HCT116 (cell line): ENCODE measurements around the gene TBX2. TPM values are rescaled to one million over a fixed set of nuclear protein-coding genes. Genes with fewer than 3 reads are reported as not detected.

ENCODE experiments used
- ATAC-seq: fragments of 200-7000 bp; cut with Tn5 transposase; 2 replicates; pipeline ENCODE4 v1.9.1; 2020; ENCODE audit warnings: mild to moderate bottlenecking, moderate library complexity
- BruUV-seq: library from RNA; stranded (reverse); fragments of 400-500 nt; replicated peaks from 2 replicates; lab custom pipeline; 2021; lab: Mats Ljungman, UMichigan
- CTCF ChIA-PET: fragments of 300-600 bp; sonication (Branson Sonifier 250); formaldehyde crosslinking; loops from one replicate; lab custom pipeline; 2021; ENCODE audit warnings: antibody characterized with exemption; lab: Charles Lee
- POLR2A ChIA-PET: fragments of 300-600, 350-600 bp; sonication (Branson Sonifier 250); formaldehyde crosslinking; loops from one replicate; lab custom pipeline; 2021; ENCODE audit warnings: antibody characterized with exemption; lab: Charles Lee
- RAD21 ChIA-PET, 2 experiments: fragments of 300-600 bp; sonication (Branson Sonifier 250); formaldehyde crosslinking; loops; one replicate each; lab custom pipeline; 2023; ENCODE audit warnings: low total read pairs in 2 of 2; ENCODE audit not compliant: uncharacterized antibody in 2 of 2, unreplicated experiment in 2 of 2, low non-redundant PET in 1 of 2; lab: Charles Lee
- DNase-seq: peaks from one replicate; pipeline ENCODE4 v3.0.0-alpha.2; 2010; ENCODE audit warnings: low read depth, low spot score
- H2AFZ ChIP-seq: fragments of 200-600 bp; shearing (Covaris generic), sonication (generic); 2 replicates; pipeline ENCODE4 v1.6.1; 2017; ENCODE audit warnings: low read depth, mixed run types, mixed read lengths, antibody characterized with exemption, low read length; ENCODE audit not compliant: poor library complexity, severe bottlenecking
- H3K27ac ChIP-seq: 2 replicates; pipeline ENCODE4 v1.5.1; 2012; ENCODE audit warnings: low read depth, low read length
- H3K27me3 ChIP-seq: fragments of 200-600 bp; sonication (generic); 2 replicates; pipeline ENCODE4 v1.6.1; 2016; ENCODE audit warnings: mixed run types, low read length, mixed read lengths; ENCODE audit not compliant: insufficient read depth
- H3K36me3 ChIP-seq, 2 experiments: fragments of 200-500 bp in 1 of 2; fragments of 200-600 bp in 1 of 2; sonication (Bioruptor generic) in 1 of 2; sonication (generic) in 1 of 2; 2 replicates each; pipeline versions ENCODE4 v1.5.1 to v1.6.1; 2014 to 2016; ENCODE audit warnings: low read length in 2 of 2, inconsistent platforms in 1 of 2, mixed read lengths in 1 of 2, mixed run types in 1 of 2; ENCODE audit not compliant: insufficient read depth in 2 of 2, control insufficient read depth in 1 of 2
- H3K4me1 ChIP-seq, 2 experiments: fragments of 200-600 bp in 1 of 2; sonication (generic) in 1 of 2; 2 replicates each; pipeline versions ENCODE4 v1.5.1 to v1.6.1; 2012 to 2017; ENCODE audit warnings: low read length in 2 of 2, inconsistent platforms in 1 of 2, mild to moderate bottlenecking in 1 of 2, mixed read lengths in 1 of 2, mixed run types in 1 of 2, moderate library complexity in 1 of 2; ENCODE audit not compliant: insufficient read depth in 2 of 2, control insufficient read depth in 1 of 2
- H3K4me2 ChIP-seq: fragments of 200-600 bp; sonication (generic); 2 replicates; pipeline ENCODE4 v1.6.1; 2017; ENCODE audit warnings: mixed run types, low read length, mixed read lengths
- H3K4me3 ChIP-seq, 2 experiments: fragments of 200-600 bp in 1 of 2; sonication (generic) in 1 of 2; replicated peaks in 1 of 2; 2 replicates each; pipeline ENCODE4 v1.5.1; 2011 to 2016; ENCODE audit warnings: low read length in 2 of 2, control low read depth in 1 of 2, low read depth in 1 of 2, mild to moderate bottlenecking in 1 of 2, mixed read lengths in 1 of 2, mixed run types in 1 of 2
- H3K79me2 ChIP-seq: fragments of 200-600 bp; sonication (generic); 2 replicates; pipeline ENCODE4 v1.6.1; 2017; ENCODE audit warnings: mild to moderate bottlenecking, mixed run types, low read length, moderate library complexity, mixed read lengths; ENCODE audit not compliant: insufficient read depth
- H3K9ac ChIP-seq: fragments of 200-600 bp; sonication (generic); 2 replicates; pipeline ENCODE4 v1.6.1; 2016; ENCODE audit warnings: low read length, mixed read lengths
- H3K9me2 ChIP-seq: fragments of 200-600 bp; sonication (generic), shearing (Covaris generic); 2 replicates; pipeline ENCODE4 v1.6.1; 2017; ENCODE audit warnings: mixed run types, mild to moderate bottlenecking, moderate library complexity; ENCODE audit not compliant: insufficient read depth
- H3K9me3 ChIP-seq, 2 experiments: fragments of 200-500 bp in 1 of 2; fragments of 200-600 bp in 1 of 2; sonication (Bioruptor generic) in 1 of 2; sonication (generic) in 1 of 2; 2 replicates each; pipeline ENCODE4 v1.6.1; 2014 to 2017; ENCODE audit warnings: low read length in 2 of 2, mixed read lengths in 2 of 2, inconsistent platforms in 1 of 2, low read depth in 1 of 2, mild to moderate bottlenecking in 1 of 2, mixed run types in 1 of 2, moderate library complexity in 1 of 2; ENCODE audit not compliant: control insufficient read depth in 1 of 2, insufficient read depth in 1 of 2
- H4K20me1 ChIP-seq: fragments of 200-600 bp; sonication (generic), shearing (Covaris generic); 2 replicates; pipeline ENCODE4 v1.6.1; 2017; ENCODE audit warnings: mixed run types, mild to moderate bottlenecking, moderate library complexity; ENCODE audit not compliant: insufficient read depth
- EZH2phosphoT487 ChIP-seq: fragments of 200-600 bp; IDR thresholded peaks from 2 replicates; pipeline ENCODE4 v1.6.1; 2018; ENCODE audit warnings: antibody characterized with exemption, borderline replicate concordance
- POLR2A ChIP-seq: IDR thresholded peaks from 2 replicates; pipeline ENCODE4 v1.7.0; 2011; ENCODE audit warnings: borderline replicate concordance; ENCODE audit not compliant: insufficient read depth, insufficient read length; ENCODE audit errors: extremely low read depth
- SRF ChIP-seq: IDR thresholded peaks from 2 replicates; pipeline ENCODE4 v1.6.1; 2012; ENCODE audit warnings: low read depth
- YY1 ChIP-seq: IDR thresholded peaks from 2 replicates; pipeline ENCODE4 v1.6.1; 2011; ENCODE audit warnings: low read length, low read depth, moderate library complexity, mild to moderate bottlenecking; ENCODE audit not compliant: insufficient replicate concordance; ENCODE audit errors: extremely low read depth
- intact Hi-C: fragments of 100-400 bp; cut with micrococcal nuclease; formaldehyde crosslinking; loops from 2 replicates; pipeline ENCODE4 v1.10.0; 2022
- total RNA-seq: library from RNA; stranded (reverse); gene quantifications from one replicate; pipeline ENCODE4 v1.2.1, GENCODE V29; 2021; ENCODE audit not compliant: unreplicated experiment
- TF ChIP-seq, protein P1 (sequence below): IDR thresholded peaks from 2 replicates; pipeline ENCODE4 v1.6.1; 2012

The TBX2 gene
- total RNA-seq, 1 experiment from 2014 or later = 0.71 TPM

DNA sequence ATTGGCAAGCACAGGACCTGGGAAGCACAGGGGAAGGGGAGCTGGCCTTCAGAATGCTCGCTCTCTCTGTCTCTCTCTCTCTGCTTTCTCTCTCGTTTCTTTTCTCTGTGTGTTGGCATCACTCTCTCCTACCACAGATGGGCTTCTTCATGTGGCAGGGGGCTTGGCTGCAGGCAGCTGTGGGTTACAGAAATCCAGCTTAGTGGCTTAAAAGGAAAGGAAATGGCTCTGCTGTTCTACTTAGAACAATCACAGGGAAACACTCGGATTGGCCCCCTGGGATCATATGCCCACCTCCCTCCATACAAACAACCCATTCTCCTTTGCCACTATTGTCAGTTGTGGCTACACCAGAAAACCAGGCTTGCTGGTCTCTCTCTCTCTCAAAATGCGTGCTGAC lies 20.4 kb downstream of the TBX2 start:
- ChIA-PET RAD21 (no interaction called here), POLR2A (interaction anchor here (1.1 kb wide), 1 partner anchor 155 kb away, joined by 3 read pairs; no protein-coding TSS in a partner anchor), CTCF (interaction anchor here (1.4 to 2.3 kb wide), 4 partner anchors 131 to 690 kb away, joined by 4 to 9 read pairs (median 5); no protein-coding TSS in a partner anchor)
- Histone ChIP-seq H3K36me3 (no peaks in the 10 kb centered on the region), H3K9ac (no peak overlapping the region), H3K27ac (no peak overlapping the region; the same call in 1 of the 2 replicates), H4K20me1 (no peaks in the 10 kb centered on the region), H3K27me3 (no peaks in the 10 kb centered on the region), H3K4me2 (no peak overlapping the region), H2AFZ (no peak overlapping the region), H3K4me3 (no peak overlapping the region), H3K4me1 (peaks cover 27 to 29% of the 10 kb centered on the region in 2 experiments), H3K79me2 (no peaks in the 10 kb centered on the region), H3K9me3 (no peaks in the 10 kb centered on the region), H3K9me2 (no peaks in the 10 kb centered on the region)
- intact Hi-C loops = no loop called here
- ATAC-seq (no peak), DNase-seq (no peak)
- BruUV-seq = no TSS peak
- TF ChIP-seq YY1 (no peak), SRF (no peak), EZH2phosphoT487 (no peak)
- TF ChIP-seq, protein P1, sequence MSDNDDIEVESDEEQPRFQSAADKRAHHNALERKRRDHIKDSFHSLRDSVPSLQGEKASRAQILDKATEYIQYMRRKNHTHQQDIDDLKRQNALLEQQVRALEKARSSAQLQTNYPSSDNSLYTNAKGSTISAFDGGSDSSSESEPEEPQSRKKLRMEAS = no peak

DNA sequence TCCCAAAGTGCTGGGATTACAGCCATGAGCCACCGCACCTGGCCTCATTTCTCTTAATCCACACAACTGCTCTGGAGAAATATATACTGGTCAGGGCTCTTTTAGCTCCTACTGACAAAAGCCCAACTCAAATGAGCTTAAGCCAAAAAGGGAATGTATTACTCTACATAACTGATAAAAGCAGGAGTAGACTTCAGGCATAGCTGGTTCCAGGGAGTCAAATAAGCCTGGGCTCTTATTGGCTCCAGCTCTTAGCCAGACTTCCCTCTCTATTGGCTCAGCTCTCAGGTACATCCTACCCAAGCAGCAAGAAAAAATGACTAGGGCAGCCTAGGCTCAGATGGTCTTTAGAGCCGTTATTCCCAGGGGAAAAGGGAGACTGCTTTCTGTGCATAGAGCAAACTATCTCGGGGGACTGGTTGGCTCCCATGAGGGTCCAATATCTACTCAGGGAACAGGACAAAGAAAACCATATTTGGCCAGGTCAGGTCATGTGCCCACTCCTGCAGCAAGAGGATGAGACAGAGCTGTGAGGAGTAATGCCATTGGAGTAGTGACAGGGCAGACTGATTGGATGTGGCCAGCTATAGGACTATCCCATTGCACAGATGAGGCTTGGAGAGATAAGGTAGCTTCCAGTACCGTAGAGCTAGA lies 21.2 kb downstream of the TBX2 start:
- Histone ChIP-seq H2AFZ (peak overlapping the region; percentile 10), H3K9ac (no peak overlapping the region), H3K36me3 (no peaks in the 10 kb centered on the region), H3K27ac (no peak overlapping the region), H3K79me2 (no peaks in the 10 kb centered on the region), H3K27me3 (no peaks in the 10 kb centered on the region), H3K4me2 (no peak overlapping the region), H4K20me1 (no peaks in the 10 kb centered on the region), H3K9me3 (no peaks in the 10 kb centered on the region), H3K4me1 (peaks cover 31 to 32% of the 10 kb centered on the region in 2 experiments), H3K9me2 (no peaks in the 10 kb centered on the region)
- ATAC-seq (no peak), DNase-seq (no peak)
- intact Hi-C loops = no loop called here
- RAD21 ChIA-PET = no interaction called here
- no TSS peak for BruUV-seq
- CTCF ChIA-PET = interaction anchor here (1.4 to 2.3 kb wide), 5 partner anchors 9 to 689 kb away, joined by 3 to 9 read pairs (median 5); no protein-coding TSS in a partner anchor
- no peak for TF ChIP-seq POLR2A
- TF ChIP-seq, all 23 proteins: peak for 0
- POLR2A ChIA-PET = interaction anchor here (1.1 kb wide), 1 partner anchor 154 kb away, joined by 3 read pairs; no protein-coding TSS in a partner anchor
- no peak overlapping the region for H3K4me3 ChIP-seq
